Activated T-cell treated with anti-CD3 and anti-CD28 coated beads for 48 hours (primary cell): ENCODE data around the gene RAD51B.
"Not testable (repeated sequence)": the region's sequence is repeated elsewhere in the genome, so short reads cannot be mapped to it uniquely, and the experiment has no call there.

Experiments
- DNase-seq: peaks from one replicate; pipeline ENCODE4 v3.0.0-alpha.2; 2020; ENCODE audit warnings: low read depth

Gene RAD51B

GRCh38 chr14:68409387-68409786 lies 589.8 kb downstream of the RAD51B start:
- no peak for DNase-seq

DNA sequence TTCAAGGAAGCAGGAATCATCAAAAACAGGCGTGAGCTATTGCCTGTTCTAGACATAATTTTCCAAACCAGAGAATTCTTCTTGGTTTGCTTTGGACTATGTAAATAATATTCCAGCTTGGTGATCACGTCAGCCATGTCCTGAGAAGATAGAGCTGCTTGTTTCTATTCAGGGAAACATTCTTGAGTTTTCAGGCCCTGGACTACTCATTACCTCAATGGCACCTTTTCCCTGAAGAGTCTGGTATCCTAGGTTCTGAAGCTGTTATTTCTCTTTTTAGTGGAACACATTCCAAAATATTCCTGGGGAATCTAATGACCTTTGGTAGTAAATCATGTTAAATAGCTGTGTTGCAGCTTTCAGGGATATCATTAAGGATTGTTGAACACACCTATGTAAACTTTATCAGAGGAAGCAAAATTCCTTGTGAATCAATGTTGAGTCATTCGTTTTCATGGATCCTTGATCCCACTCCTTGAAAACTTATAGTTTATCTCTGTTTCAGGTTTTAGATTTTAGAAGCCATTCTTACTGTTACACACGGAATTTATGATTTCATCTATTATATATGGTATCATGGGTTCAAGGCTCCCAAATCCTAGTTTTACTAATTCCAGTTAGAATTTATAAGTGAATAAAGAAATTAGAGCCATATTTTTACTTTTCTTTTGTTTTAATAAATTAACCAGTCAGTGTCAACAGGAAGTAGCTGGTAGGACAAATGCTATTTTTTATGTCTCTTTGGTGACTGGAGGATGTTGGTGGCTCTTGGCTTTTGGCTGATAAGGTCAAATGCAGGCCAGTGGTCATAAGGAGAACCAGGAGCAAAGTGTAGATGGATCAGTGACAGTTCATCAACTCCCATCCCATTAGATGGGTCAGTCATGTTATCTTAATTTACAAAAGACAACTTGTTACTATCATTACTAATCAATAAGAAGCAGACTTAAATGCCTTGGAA lies 593.2 kb downstream of the RAD51B start:
- DNase-seq: no peak

DNA sequence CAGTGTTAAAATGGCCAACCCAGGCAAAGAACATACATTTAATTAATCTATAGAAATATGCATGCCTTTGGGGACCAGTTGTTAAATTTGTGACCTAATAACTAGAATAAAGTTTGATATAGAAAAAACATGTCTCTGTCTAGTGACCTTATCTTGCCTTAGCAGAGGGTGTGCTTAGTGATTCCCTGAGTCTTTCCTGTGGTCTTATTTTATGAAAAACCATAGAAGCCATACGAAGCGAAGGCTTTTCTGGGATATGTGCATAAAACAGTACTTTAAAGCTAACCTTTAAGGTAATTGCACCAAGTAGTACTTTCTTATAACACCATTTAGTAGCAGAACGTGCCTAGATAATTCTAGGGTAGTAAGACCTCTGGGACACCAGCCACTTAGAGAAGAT lies 593.9 kb downstream of the RAD51B start:
- no peak for DNase-seq

GRCh38 chr14:68414121-68414520 lies 594.5 kb downstream of the RAD51B start:
- no peak for DNase-seq

GRCh38 chr14:68416171-68416570 lies 596.6 kb downstream of the RAD51B start:
- DNase-seq: no peak

DNA sequence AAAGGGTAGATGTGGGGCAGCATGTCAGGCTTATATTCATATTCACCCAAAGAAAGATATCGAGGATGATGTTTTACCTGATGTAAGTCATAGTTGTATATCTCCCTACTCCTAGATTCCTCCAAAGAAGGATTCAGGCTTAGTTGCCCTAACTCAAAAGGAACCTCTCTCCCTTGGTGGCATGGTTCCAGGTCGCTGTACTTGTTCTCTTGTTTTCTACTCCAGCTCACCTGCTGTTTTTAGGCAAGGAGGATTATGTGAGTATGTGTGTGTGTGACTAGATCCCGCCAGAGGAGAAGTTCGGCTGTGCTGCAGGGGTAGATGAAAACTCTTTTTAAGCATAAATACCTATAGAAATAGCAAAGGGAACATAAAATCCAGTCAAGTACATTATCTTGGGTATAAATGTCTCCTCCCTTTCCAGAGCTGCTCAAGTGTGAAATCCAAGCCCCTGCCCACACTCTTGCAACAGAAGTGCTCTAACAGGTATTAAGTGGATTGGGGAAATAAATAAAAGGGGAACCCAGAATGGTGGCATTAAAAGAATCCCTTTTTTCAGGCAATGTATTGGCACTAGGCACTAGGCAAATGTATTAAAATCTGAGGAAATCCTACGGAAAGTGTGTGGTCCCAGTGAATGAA lies 597.6 kb downstream of the RAD51B start:
- no peak for DNase-seq

GRCh38 chr14:68418174-68419118 lies 598.9 kb downstream of the RAD51B start:
- no peak for DNase-seq

GRCh38 chr14:68420350-68420749 lies 600.8 kb downstream of the RAD51B start:
- no peak for DNase-seq

DNA sequence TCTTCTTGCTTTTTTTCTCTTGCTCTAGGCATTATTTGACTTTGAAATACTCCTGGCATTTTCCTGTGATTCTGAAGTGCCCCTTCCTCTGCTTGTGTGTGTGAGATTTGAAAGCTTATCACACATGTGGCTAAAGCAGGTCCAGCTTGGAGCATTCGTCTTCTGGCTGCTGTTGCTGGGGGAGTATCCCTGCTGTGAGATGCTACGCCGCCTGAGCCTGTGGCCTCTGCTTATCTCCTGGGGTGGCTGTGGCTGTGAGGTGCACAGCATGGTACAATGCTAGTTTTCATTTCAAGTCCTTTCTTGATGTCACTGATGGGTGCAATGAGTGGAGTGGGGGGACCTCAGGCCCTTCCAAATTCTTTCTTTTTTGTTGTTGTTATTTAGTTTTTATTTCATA lies 601.5 kb downstream of the RAD51B start:
- DNase-seq: no peak

GRCh38 chr14:68423686-68424085 lies 604.1 kb downstream of the RAD51B start:
- DNase-seq: no peak

DNA sequence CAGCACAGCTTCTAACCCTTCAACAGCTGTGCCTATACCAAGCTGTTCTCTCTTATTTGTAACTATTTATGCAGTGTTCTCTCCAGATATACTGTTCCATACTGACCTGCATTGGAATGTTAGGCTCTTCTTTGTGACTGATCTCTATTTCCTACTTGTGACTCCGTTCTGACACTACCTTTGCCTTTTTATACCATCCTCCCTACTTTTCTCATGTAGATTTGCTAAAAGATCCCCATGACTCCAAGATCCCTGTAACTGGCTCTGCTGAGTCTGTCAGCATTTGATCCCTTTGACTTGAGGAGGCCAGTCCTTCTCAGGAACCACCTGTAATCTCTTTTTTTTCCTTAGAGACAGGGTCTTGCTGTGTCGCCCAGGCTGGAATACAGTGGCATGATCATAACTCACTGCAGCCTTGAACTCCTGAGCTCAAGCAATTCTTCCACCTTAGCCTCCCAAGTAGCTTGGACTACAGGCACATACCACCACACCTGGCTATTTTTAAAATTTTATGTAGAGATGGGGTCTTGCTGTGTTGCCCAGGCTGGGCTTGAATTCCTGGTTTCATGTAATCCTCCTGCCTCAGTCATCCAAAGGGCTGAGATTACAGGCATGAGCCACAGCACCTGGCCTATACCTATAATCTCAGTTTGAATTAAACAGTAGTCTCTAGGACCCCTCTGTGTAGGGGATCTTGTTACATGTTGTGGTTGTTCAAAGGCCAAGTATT lies 605.0 kb downstream of the RAD51B start:
- no peak for DNase-seq

- no peak for DNase-seq
Measured at GRCh38 chr14:68426661-68427549, 607.3 kb downstream of the RAD51B start.

GRCh38 chr14:68427550-68427890 lies 607.9 kb downstream of the RAD51B start:
- DNase-seq: no peak

GRCh38 chr14:68428900-68429299 lies 609.3 kb downstream of the RAD51B start:
- DNase-seq: not testable (repeated sequence)

GRCh38 chr14:68434173-68434572 lies 614.6 kb downstream of the RAD51B start:
- not testable (repeated sequence) for DNase-seq

GRCh38 chr14:68435631-68436030 lies 616.1 kb downstream of the RAD51B start:
- not testable (repeated sequence) for DNase-seq

GRCh38 chr14:68439676-68440075 lies 620.1 kb downstream of the RAD51B start:
- DNase-seq: no peak

GRCh38 chr14:68440820-68441219 lies 621.2 kb downstream of the RAD51B start:
- no peak for DNase-seq

- no peak for DNase-seq
Measured at GRCh38 chr14:68441542-68441941, 622.0 kb downstream of the RAD51B start.

DNA sequence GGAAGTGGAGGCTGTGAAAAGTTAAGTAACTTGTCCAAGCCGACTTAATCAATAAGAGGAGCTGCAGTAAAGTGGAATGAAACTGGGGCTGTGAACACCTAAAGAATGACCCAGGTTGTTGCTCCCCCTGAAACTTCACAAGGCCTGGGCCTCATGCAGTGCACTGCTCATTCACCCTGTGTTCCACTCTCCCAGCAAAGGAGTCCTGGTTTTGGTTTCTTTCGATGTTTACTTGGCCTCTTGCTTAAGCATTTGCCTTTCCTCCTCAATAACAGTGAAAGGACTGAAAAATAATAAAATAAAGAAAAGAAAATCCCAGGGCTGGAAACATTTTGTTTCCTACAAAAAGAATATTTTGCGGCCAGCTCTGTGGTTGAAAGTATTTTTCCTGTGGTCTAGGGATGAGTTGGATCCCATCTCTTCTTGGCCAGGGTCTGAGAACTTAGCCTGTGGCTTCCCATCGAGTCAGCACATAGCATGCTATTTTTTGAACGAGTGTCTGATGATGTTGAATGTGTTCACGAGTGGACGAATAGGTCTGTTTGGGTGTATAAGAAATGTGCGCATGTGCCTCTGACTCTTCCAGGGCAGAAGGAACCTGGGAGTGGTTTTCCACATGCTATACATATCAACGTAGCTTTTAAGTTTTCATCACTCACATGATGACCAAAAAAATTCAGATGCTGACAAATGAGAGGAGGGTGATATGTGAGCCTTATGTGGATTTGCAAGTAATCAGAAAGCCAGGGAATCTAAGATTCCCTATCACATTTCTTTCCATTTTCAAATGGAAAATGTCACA lies 623.5 kb downstream of the RAD51B start:
- no peak for DNase-seq
